Stimulated activated CD4-positive, alpha-beta T cell treated with anti-CD3 and anti-CD28 coated beads, Interleukin-2, amount 100 ng/mL, for 4 hours (primary cell): ENCODE measurements around the gene GNAQ.
"Not testable (repeated sequence)": the region's sequence is repeated elsewhere in the genome, so short reads cannot be mapped to it uniquely, and the experiment has no call there.

ENCODE experiments used
- DNase-seq: peaks from one replicate; pipeline ENCODE4 v3.0.0-alpha.2; 2020; ENCODE audit warnings: low read depth

GNAQ gene

DNA sequence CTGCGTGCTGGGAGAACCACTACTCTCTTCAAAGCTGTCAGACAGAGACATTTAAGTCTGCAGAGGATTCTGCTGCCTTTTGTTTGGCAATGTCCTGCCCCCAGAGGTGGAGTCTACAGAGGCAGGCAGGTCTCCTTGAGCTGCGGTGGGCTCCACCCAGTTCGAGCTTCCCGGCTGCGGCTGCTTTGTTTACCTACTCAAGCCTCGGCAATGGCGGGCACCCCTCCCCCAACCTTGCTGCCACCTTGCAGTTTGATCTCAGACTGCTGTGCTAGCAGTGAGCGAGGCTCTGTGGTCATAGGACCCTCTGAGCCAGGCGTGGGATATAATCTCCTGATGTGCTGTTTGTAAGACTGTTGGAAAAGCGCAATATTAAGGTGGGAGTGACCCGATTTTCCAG lies 343.9 kb downstream of the GNAQ start:
- not testable (repeated sequence) for DNase-seq

GRCh38 chr9:77680581-77680980 lies 351.0 kb downstream of the GNAQ start:
- DNase-seq: no peak

DNA sequence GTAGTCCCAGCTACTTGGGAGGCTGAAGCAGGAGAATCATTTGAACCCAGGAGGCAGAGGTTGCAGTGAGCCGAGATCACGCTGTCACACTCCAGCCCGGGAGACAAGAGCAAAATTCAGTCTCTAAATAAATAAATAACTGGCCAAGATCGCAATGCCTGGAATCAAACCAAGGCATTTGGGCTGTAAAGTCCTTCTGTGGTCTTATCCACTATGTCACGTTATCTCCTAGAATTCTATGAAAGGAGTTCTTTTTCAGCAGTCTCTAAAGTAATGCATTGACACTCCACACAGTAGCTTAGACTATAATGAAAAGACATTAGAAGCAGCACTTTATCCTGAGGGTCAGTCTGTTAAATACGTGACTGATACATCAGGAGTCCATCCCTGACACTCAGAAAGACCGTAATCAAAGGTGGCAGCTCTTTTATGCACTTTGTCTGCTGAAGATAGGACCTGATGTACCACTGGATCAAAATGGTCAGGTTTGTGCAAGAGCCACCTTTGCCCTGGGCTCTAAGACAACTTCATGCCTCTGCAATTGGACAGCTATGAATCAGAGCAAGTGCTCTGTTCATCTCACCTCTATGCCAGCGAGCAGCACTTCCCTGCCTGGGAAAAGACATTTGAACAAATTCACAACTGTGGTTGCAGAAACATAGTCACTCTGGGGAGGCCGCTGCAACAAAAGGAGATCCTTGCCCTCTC lies 351.8 kb downstream of the GNAQ start:
- DNase-seq: no peak

DNA sequence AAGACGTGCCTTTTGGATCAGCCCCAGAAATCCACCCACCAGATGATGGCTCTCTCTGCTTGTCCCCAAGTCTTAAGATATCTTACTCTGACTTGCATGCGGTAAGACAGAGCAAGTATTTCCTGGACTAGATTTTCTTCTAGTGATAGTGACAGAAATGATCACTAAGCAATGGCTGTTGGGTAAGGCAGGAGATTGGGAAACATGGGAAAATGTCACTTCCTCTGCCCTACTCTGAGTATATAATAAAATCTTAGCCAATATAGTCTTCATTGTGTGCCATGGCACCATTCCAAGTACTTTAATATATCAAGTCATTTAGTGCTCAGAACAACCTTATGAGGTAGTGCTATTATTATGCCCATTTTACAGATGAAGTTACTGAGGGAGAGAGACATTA lies 352.5 kb downstream of the GNAQ start:
- DNase-seq: no peak

DNA sequence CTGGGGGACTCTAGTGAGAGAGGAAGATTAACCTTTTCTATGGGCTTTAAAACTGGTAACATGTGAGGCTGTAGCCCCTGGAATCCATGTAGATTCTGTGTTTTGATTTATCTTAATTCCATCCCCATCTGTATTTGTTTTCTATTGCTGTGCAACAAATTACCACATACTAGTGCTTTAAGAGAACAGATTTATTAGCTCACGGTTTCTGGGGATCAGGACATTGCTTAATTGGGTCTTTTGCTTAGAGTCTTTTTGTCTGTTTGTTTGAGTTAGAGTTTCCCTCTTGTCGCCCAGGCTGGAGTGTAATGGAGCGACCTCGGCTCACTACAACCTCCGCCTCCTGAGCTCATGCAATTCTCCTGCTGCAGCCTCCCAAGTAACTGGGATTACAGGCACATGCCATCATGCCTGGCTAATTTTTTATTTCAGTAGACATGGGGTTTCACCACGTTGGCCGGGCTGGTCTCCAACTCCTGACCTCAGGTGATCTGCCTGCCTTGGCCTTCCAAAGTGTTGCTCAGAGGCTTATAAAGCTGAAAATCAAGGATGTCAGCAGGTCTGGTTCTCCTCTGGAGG lies 353.6 kb downstream of the GNAQ start:
- no peak for DNase-seq

DNA sequence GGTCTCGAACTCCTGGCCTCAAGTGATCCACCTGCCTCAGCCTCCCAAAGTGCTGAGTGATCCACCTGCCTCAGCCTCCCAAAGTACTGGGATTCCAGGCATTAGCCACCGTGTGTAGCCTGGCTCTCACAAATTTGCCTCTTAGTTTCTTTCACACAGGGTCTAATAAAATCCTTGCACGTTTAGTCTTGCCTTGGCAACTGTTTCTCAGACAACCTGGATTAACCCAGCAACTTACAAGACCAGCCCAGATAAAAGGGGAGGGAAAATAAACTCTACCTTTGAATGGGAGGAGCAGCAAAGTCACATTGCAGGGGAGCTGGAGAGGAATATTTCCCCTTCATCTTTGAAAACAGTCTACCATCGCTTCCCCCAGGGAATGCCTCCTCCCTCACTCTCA lies 354.2 kb downstream of the GNAQ start:
- no peak for DNase-seq

DNA sequence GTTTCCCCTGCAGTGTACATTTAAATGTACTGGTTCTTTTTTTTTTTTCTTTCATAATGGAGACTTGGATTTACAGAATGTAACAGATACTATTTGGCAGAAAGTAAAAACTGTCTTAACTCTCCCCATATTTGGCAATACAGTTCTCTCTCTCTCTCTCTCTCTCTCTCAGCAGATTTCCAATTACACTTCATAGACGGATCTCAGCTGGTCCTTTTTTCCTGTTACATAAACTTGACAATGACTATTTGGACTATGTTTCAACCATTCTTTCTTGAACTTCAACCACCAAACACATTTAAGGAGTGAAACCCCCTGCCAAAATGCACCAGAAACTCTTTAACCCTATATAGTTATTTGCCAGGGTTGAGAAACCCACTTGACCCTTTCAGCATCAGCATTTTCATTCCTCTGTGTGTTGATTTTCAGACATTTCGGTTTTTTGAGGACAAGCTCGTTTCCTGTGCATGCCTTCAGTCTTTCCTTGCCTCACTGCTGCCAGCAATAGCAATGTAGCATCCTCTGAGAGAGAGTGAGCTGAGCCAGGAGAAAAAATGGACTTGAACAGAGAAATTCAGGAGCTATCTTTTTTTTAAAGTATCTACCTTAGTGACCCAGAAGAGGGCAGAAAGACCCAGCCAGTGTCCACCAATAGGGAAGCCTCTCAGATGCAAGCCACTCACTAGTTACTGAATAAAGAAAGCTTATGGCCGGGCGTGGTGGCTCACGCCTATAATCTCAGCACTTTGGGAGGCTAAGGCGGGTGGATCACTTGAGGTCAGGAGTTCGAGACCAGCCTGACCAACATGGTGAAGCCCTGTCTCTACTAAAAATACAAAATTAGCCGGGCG lies 357.4 kb downstream of the GNAQ start:
- DNase-seq: no peak

DNA sequence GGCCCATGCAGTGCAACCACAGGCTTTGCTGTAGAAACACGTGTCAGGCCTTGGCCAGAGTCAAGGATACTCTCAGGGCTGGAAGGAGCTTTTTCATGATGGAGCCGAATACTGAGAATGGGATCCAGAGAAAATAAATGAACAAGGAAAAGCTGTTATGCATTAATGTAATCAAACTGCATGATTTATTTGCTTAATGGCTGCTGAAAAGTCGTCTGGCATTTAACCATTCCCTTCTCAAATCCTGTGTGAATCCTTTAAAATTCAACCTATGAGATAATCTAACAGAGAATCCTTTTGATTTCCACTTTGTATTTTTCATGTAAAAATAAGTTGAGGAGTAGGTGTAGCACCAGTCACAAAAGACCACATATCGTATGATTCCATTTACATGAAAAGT lies 359.4 kb downstream of the GNAQ start:
- DNase-seq: no peak

GRCh38 chr9:77667151-77667550 lies 364.5 kb downstream of the GNAQ start:
- DNase-seq: no peak
